Activated CD8-positive, alpha-beta T cell treated with anti-CD3 and anti-CD28 coated beads, Interleukin-2, amount 10 ng/mL, durations not matched to agents 7 days and 5 days (primary cell): ENCODE data around the gene TMC4. TPM values are rescaled to one million over a fixed set of nuclear protein-coding genes. Genes with fewer than 3 reads are reported as not detected.
A peak's percentile ranks its signal among the peaks of the same experiment; 100 is the strongest.
"Not testable (repeated sequence)": the region's sequence is repeated elsewhere in the genome, so short reads cannot be mapped to it uniquely, and the experiment has no call there.

ENCODE experiments used
- ATAC-seq: fragments of 150-1000 bp; cut with Tn5 transposase; one replicate; pipeline ENCODE4 v1.10.0; 2021; ENCODE audit warnings: moderate library complexity
- CTCF ChIA-PET: fragments of 350-600 bp; sonication (Branson Sonifier 250); formaldehyde crosslinking; loops from one replicate; lab custom pipeline; 2021; ENCODE audit warnings: antibody characterized with exemption; lab: Charles Lee
- POLR2A ChIA-PET: fragments of 350-600 bp; sonication (Branson Sonifier 250); formaldehyde crosslinking; loops from one replicate; lab custom pipeline; 2021; ENCODE audit warnings: antibody characterized with exemption; lab: Charles Lee
- DNase-seq: peaks from one replicate; pipeline ENCODE4 v3.0.0-alpha.2; 2020
- H3K27ac Mint-ChIP-seq: one replicate; pipeline ENCODE4 v1.8.0; 2021; ENCODE audit warnings: mild to moderate bottlenecking, mixed read lengths
- H3K27me3 Mint-ChIP-seq: one replicate; pipeline ENCODE4 v1.8.0; 2021; ENCODE audit warnings: low read depth, mixed read lengths
- H3K36me3 Mint-ChIP-seq: one replicate; pipeline ENCODE4 v1.8.0; 2021; ENCODE audit warnings: low read depth, mixed read lengths
- H3K4me1 Mint-ChIP-seq: one replicate; pipeline ENCODE4 v1.8.0; 2021; ENCODE audit warnings: low read depth, mixed read lengths
- H3K4me3 Mint-ChIP-seq: one replicate; pipeline ENCODE4 v1.8.0; 2021; ENCODE audit warnings: mild to moderate bottlenecking, mixed read lengths
- H3K9me3 Mint-ChIP-seq: one replicate; pipeline ENCODE4 v1.8.0; 2022; ENCODE audit warnings: mixed read lengths; ENCODE audit not compliant: insufficient read depth
- total RNA-seq, 2 experiments: library from RNA; stranded (reverse); gene quantifications; one replicate each; pipeline ENCODE4 v1.2.3, GENCODE V29; 2021

The TMC4 gene
- total RNA-seq, 2 experiments from 2014 or later: 0.55 to 0.76 TPM

- H3K27me3 Mint-ChIP-seq: no peaks in the 10 kb centered on the region
- peak; percentile 100 for DNase-seq
- peak overlapping the region; percentile 98 for H3K27ac Mint-ChIP-seq
- CTCF ChIA-PET: interaction anchor here (0.7 to 2.8 kb wide), 27 partner anchors 9 to 485 kb away, joined by 3 to 11 read pairs (median 4); partner anchors contain the start of genes CNOT3, LENG1 and TMC4
- peak overlapping the region; percentile 82 for H3K4me3 Mint-ChIP-seq
- ATAC-seq: peak; percentile 63
- no peaks in the 10 kb centered on the region for H3K9me3 Mint-ChIP-seq
- POLR2A ChIA-PET: interaction anchor here (0.8 to 7.5 kb wide), 8 partner anchors 8 to 313 kb away, joined by 3 to 103 read pairs (median 6); partner anchors contain the start of genes LENG1 and RPS9
- H3K36me3 Mint-ChIP-seq: peaks cover 26% of the 10 kb centered on the region
- H3K4me1 Mint-ChIP-seq: peaks cover 39% of the 10 kb centered on the region
These were observed 17.0 kb upstream of the TMC4 start for GRCh38 chr19:54189735-54190502.

GRCh38 chr19:54189145-54189734 is 16.3 kb upstream of the TMC4 start, which contains the start of gene MBOAT7:
TSS of gene MBOAT7 (minus strand) at chr19:54189580. CDS start at chr19:54188508, 1,072 bp downstream.
- ChIA-PET CTCF (interaction anchor here (0.7 to 2.8 kb wide), 20 partner anchors 10 to 485 kb away, joined by 3 to 11 read pairs (median 5); partner anchors contain the start of genes CNOT3, LENG1 and TMC4), POLR2A (interaction anchor here (0.8 to 7.5 kb wide), 12 partner anchors 8 to 260 kb away, joined by 3 to 103 read pairs (median 4); partner anchors contain the start of genes LENG1, LENG8 and RPS9)
- Mint-ChIP-seq H3K27me3 (no peaks in the 10 kb centered on the region), H3K4me3 (peak within 1 kb of the TSS; percentile 82), H3K9me3 (no peaks in the 10 kb centered on the region), H3K4me1 (peaks cover 39% of the 10 kb centered on the region), H3K36me3 (peaks cover 24% of the 10 kb centered on the region), H3K27ac (peak within 1 kb of the TSS; percentile 98)
- DNase-seq (no peak), ATAC-seq (peak; percentile 6)

- ATAC-seq (no peak), DNase-seq (peak; percentile 64)
- H3K36me3 Mint-ChIP-seq: peaks cover 23% of the 10 kb centered on the region
These were observed 15.4 kb upstream of the TMC4 start for GRCh38 chr19:54188215-54188871.

GRCh38 chr19:54186934-54187381 is 14.0 kb upstream of the TMC4 start:
- Mint-ChIP-seq H3K9me3 (no peaks in the 10 kb centered on the region), H3K36me3 (peaks cover 18% of the 10 kb centered on the region), H3K27ac (no peak overlapping the region), H3K4me3 (no peak overlapping the region), H3K4me1 (peaks cover 26% of the 10 kb centered on the region), H3K27me3 (no peaks in the 10 kb centered on the region)
- ChIA-PET POLR2A (interaction anchor here (1.6 to 7.5 kb wide), 2 partner anchors 14 to 28 kb away, joined by 6 to 103 read pairs; partner anchors contain the start of genes LENG1 and RPS9), CTCF (interaction anchor here (0.9 to 1.2 kb wide), 2 partner anchors 17 kb away, joined by 4 read pairs; no protein-coding TSS in a partner anchor)
- no peak for DNase-seq
- ATAC-seq: no peak

More at GRCh38 chr19:54188215-54188871, 15.4 kb upstream of the TMC4 start:
- Mint-ChIP-seq H3K9me3 (no peaks in the 10 kb centered on the region), H3K27ac (peak overlapping the region; percentile 98), H3K4me1 (peaks cover 38% of the 10 kb centered on the region), H3K27me3 (no peaks in the 10 kb centered on the region), H3K4me3 (peak overlapping the region; percentile 82)
- POLR2A ChIA-PET: interaction anchor here (0.8 to 7.5 kb wide), 9 partner anchors 13 to 260 kb away, joined by 3 to 103 read pairs (median 4); partner anchors contain the start of genes LENG1, LENG8 and RPS9
- CTCF ChIA-PET: interaction anchor here (1.2 to 2.8 kb wide), 10 partner anchors 11 to 202 kb away, joined by 4 to 11 read pairs (median 7); partner anchors contain the start of gene LENG1

- Mint-ChIP-seq H3K36me3 (peaks cover 18% of the 10 kb centered on the region), H3K27me3 (no peaks in the 10 kb centered on the region), H3K4me1 (peaks cover 21% of the 10 kb centered on the region), H3K4me3 (no peak overlapping the region), H3K27ac (no peak overlapping the region), H3K9me3 (no peaks in the 10 kb centered on the region)
- ChIA-PET POLR2A (interaction anchor here (1.6 to 7.5 kb wide), 2 partner anchors 15 to 27 kb away, joined by 6 to 103 read pairs; partner anchors contain the start of genes LENG1 and RPS9), CTCF (interaction anchor here (0.9 kb wide), 1 partner anchor 16 kb away, joined by 4 read pairs; no protein-coding TSS in a partner anchor)
- ATAC-seq: no peak
- no peak for DNase-seq
These were observed 13.4 kb upstream of the TMC4 start for GRCh38 chr19:54186351-54186750.

- DNase-seq: no peak
- H3K27me3 Mint-ChIP-seq: no peaks in the 10 kb centered on the region
- ATAC-seq: no peak
- CTCF ChIA-PET: no interaction called here
- peaks cover 22% of the 10 kb centered on the region for H3K36me3 Mint-ChIP-seq
- peaks cover 17% of the 10 kb centered on the region for H3K4me1 Mint-ChIP-seq
- H3K4me3 Mint-ChIP-seq: no peak overlapping the region
- POLR2A ChIA-PET: interaction anchor here (0.8 kb wide), 1 partner anchor 17 kb away, joined by 4 read pairs; no protein-coding TSS in a partner anchor
- no peaks in the 10 kb centered on the region for H3K9me3 Mint-ChIP-seq
- H3K27ac Mint-ChIP-seq: no peak overlapping the region
These were observed 10.5 kb upstream of the TMC4 start for GRCh38 chr19:54183431-54183830.

GRCh38 chr19:54181894-54182293 is 8.9 kb upstream of the TMC4 start:
- peaks cover 20% of the 10 kb centered on the region for H3K36me3 Mint-ChIP-seq
- H3K4me3 Mint-ChIP-seq, CTCF ChIA-PET, H3K27ac Mint-ChIP-seq, H3K9me3 Mint-ChIP-seq, DNase-seq, ATAC-seq, POLR2A ChIA-PET, H3K27me3 Mint-ChIP-seq, H3K4me1 Mint-ChIP-seq: not testable (repeated sequence)

- ChIA-PET POLR2A (no interaction called here), CTCF (no interaction called here)
- no peak for DNase-seq
- H3K27ac Mint-ChIP-seq: no peak overlapping the region
- H3K4me1 Mint-ChIP-seq: no peaks in the 10 kb centered on the region
- no peaks in the 10 kb centered on the region for H3K27me3 Mint-ChIP-seq
- H3K4me3 Mint-ChIP-seq: no peak overlapping the region
- H3K9me3 Mint-ChIP-seq: no peaks in the 10 kb centered on the region
- ATAC-seq: no peak
- peaks cover 16% of the 10 kb centered on the region for H3K36me3 Mint-ChIP-seq
These were observed 7.7 kb upstream of the TMC4 start for GRCh38 chr19:54180691-54181091.

- Mint-ChIP-seq H3K36me3 (peaks cover 13% of the 10 kb centered on the region), H3K4me1 (no peaks in the 10 kb centered on the region), H3K9me3 (no peaks in the 10 kb centered on the region), H3K4me3 (no peak overlapping the region), H3K27me3 (no peaks in the 10 kb centered on the region), H3K27ac (no peak overlapping the region)
- ATAC-seq: peak; percentile 65
- ChIA-PET CTCF (no interaction called here), POLR2A (no interaction called here)
- DNase-seq: no peak
These were observed 7.0 kb upstream of the TMC4 start for GRCh38 chr19:54179921-54180461.

- ChIA-PET CTCF (no interaction called here), POLR2A (no interaction called here)
- no peaks in the 10 kb centered on the region for H3K27me3 Mint-ChIP-seq
- ATAC-seq (no peak), DNase-seq (no peak)
- H3K27ac Mint-ChIP-seq: no peak overlapping the region
- no peaks in the 10 kb centered on the region for H3K4me1 Mint-ChIP-seq
- peaks cover 13% of the 10 kb centered on the region for H3K36me3 Mint-ChIP-seq
- no peaks in the 10 kb centered on the region for H3K9me3 Mint-ChIP-seq
- H3K4me3 Mint-ChIP-seq: no peak overlapping the region
These were observed 6.4 kb upstream of the TMC4 start for GRCh38 chr19:54179262-54179852.
